WTC11 (cell line): Measurements from ENCODE around the gene H2AZ2. TPM values are rescaled to one million over a fixed set of nuclear protein-coding genes. Genes with fewer than 3 reads are reported as not detected.

Experiments used
- ATAC-seq: fragments of 200-7000 bp; cut with Tn5 transposase; 2 replicates; pipeline ENCODE4 v1.10.0; 2021; ENCODE audit warnings: mild to moderate bottlenecking, moderate library complexity
- Bru-seq: library from RNA; stranded (reverse); fragments of 400-500 nt; gene quantifications from one replicate; lab custom pipeline; 2021; lab: Mats Ljungman, UMichigan
- CTCF ChIA-PET: fragments of 300-600 bp; sonication (Branson Sonifier 250); formaldehyde crosslinking; loops from one replicate; lab custom pipeline; 2021; ENCODE audit warnings: antibody characterized with exemption; lab: Charles Lee
- POLR2A ChIA-PET: fragments of 350-600 bp; sonication (Branson Sonifier 250); formaldehyde crosslinking; loops from one replicate; lab custom pipeline; 2021; ENCODE audit warnings: antibody characterized with exemption; lab: Charles Lee
- DNase-seq: peaks from one replicate; pipeline ENCODE4 v3.0.0; 2021; ENCODE audit warnings: low spot score
- H3K27ac Mint-ChIP-seq: 2 replicates; pipeline ENCODE4 v1.8.0; 2021; ENCODE audit warnings: mixed read lengths
- H3K27me3 Mint-ChIP-seq: 2 replicates; pipeline ENCODE4 v1.8.0; 2021; ENCODE audit warnings: low read depth, mild to moderate bottlenecking, moderate library complexity, mixed read lengths
- H3K36me3 Mint-ChIP-seq: 2 replicates; pipeline ENCODE4 v1.8.0; 2021; ENCODE audit warnings: mixed read lengths
- H3K4me1 Mint-ChIP-seq: 2 replicates; pipeline ENCODE4 v1.8.0; 2022; ENCODE audit warnings: mixed read lengths
- H3K4me3 Mint-ChIP-seq: 2 replicates; pipeline ENCODE4 v1.8.0; 2021; ENCODE audit warnings: mild to moderate bottlenecking, moderate library complexity, mixed read lengths
- H3K9me3 Mint-ChIP-seq: 2 replicates; pipeline ENCODE4 v1.8.0; 2021; ENCODE audit warnings: mixed read lengths
- E2F1 ChIP-seq: sonication (generic); formaldehyde crosslinking; IDR thresholded peaks from 2 replicates; pipeline ENCODE4 v1.8.0; 2022; ENCODE audit warnings: mild to moderate bottlenecking, missing genetic modification reagents
- E2F5 ChIP-seq: sonication (generic); formaldehyde crosslinking; IDR thresholded peaks from 2 replicates; pipeline ENCODE4 v1.8.1; 2022; ENCODE audit warnings: mild to moderate bottlenecking, moderate library complexity, missing genetic modification reagents
- FOXK1 ChIP-seq: sonication (generic); formaldehyde crosslinking; IDR thresholded peaks from 2 replicates; pipeline ENCODE4 v1.8.0; 2022; ENCODE audit warnings: mild to moderate bottlenecking, moderate library complexity, missing genetic modification reagents
- FOXP1 ChIP-seq: sonication (generic); formaldehyde crosslinking; IDR thresholded peaks from 2 replicates; pipeline ENCODE4 v1.8.0; 2022; ENCODE audit warnings: missing genetic modification reagents, mild to moderate bottlenecking, moderate library complexity, borderline replicate concordance
- GABPB1 ChIP-seq: sonication (generic); formaldehyde crosslinking; IDR thresholded peaks from 2 replicates; pipeline ENCODE4 v1.8.1; 2023; ENCODE audit warnings: mild to moderate bottlenecking, missing genetic modification reagents
- MAX ChIP-seq: sonication (generic); formaldehyde crosslinking; IDR thresholded peaks from 2 replicates; pipeline ENCODE4 v1.8.0; 2022; ENCODE audit warnings: mild to moderate bottlenecking, missing genetic modification reagents
- MYBL2 ChIP-seq: sonication (generic); formaldehyde crosslinking; IDR thresholded peaks from 2 replicates; pipeline ENCODE4 v1.8.1; 2023; ENCODE audit warnings: mild to moderate bottlenecking, moderate library complexity, missing genetic modification reagents
- NFYB ChIP-seq: sonication (generic); formaldehyde crosslinking; conservative IDR thresholded peaks from 2 replicates; pipeline ENCODE4 v1.8.0; 2022; ENCODE audit warnings: low read depth, missing genetic modification reagents
- NR2C2 ChIP-seq: sonication (generic); formaldehyde crosslinking; IDR thresholded peaks from 2 replicates; pipeline ENCODE4 v1.8.0; 2022; ENCODE audit warnings: mild to moderate bottlenecking, missing genetic modification reagents
- SP1 ChIP-seq: sonication (generic); formaldehyde crosslinking; conservative IDR thresholded peaks from 2 replicates; pipeline ENCODE4 v1.8.1; 2022; ENCODE audit warnings: missing genetic modification reagents
- TCF7 ChIP-seq: sonication (generic); formaldehyde crosslinking; IDR thresholded peaks from 2 replicates; pipeline ENCODE4 v1.8.0; 2022; ENCODE audit warnings: mild to moderate bottlenecking, low read depth, missing genetic modification reagents, moderate library complexity
- TEAD1 ChIP-seq: sonication (generic); formaldehyde crosslinking; IDR thresholded peaks from 2 replicates; pipeline ENCODE4 v1.8.0; 2022; ENCODE audit warnings: mild to moderate bottlenecking, missing genetic modification reagents
- TP53 ChIP-seq: sonication (generic); formaldehyde crosslinking; IDR thresholded peaks from 2 replicates; pipeline ENCODE4 v1.8.1; 2023; ENCODE audit warnings: mild to moderate bottlenecking, missing genetic modification reagents
- ZNF416 ChIP-seq: fragments of 250-450 bp; sonication (Bioruptor Pico); IDR thresholded peaks from 2 replicates; pipeline ENCODE4 v1.9.0; 2021; ENCODE audit warnings: mild to moderate bottlenecking, inconsistent platforms
- long read RNA-seq, 3 experiments: library from RNA in 1 of 3; library from capped mRNA in 1 of 3; library from polyadenylated mRNA in 1 of 3; unstranded in 2 of 3; stranded (forward) in 1 of 3; transcript quantifications; one replicate each; pipeline ENCODE4 v2.0.0, GENCODE V29; 2021
- total RNA-seq: library from RNA; stranded (reverse); gene quantifications from 3 replicates; pipeline ENCODE4 v1.2.3, GENCODE V29; 2021
- TF ChIP-seq, protein P1 (sequence below): sonication (generic); formaldehyde crosslinking; IDR thresholded peaks from 2 replicates; pipeline ENCODE4 v1.8.1; 2023; ENCODE audit warnings: mild to moderate bottlenecking, moderate library complexity, missing genetic modification reagents
- TF ChIP-seq, protein P2 (sequence below): sonication (generic); formaldehyde crosslinking; IDR thresholded peaks from 2 replicates; pipeline ENCODE4 v1.8.1; 2023; ENCODE audit warnings: mild to moderate bottlenecking, missing genetic modification reagents
- TF ChIP-seq, protein P3 (sequence below): sonication (generic); formaldehyde crosslinking; IDR thresholded peaks from 2 replicates; pipeline ENCODE4 v1.8.1; 2022; ENCODE audit warnings: low read depth, missing genetic modification reagents, borderline replicate concordance
- TF ChIP-seq, protein P4 (sequence below): sonication (generic); formaldehyde crosslinking; IDR thresholded peaks from 2 replicates; pipeline ENCODE4 v1.8.1; 2022; ENCODE audit warnings: low read depth, mild to moderate bottlenecking, moderate library complexity, missing genetic modification reagents, borderline replicate concordance
- TF ChIP-seq, protein P5 (sequence below): sonication (generic); formaldehyde crosslinking; IDR thresholded peaks from 2 replicates; pipeline ENCODE4 v1.8.0; 2022; ENCODE audit warnings: mild to moderate bottlenecking, missing genetic modification reagents
- TF ChIP-seq, protein P6 (sequence below): sonication (generic); formaldehyde crosslinking; IDR thresholded peaks from 2 replicates; pipeline ENCODE4 v1.8.0; 2022; ENCODE audit warnings: mild to moderate bottlenecking, missing genetic modification reagents

The H2AZ2 gene
- total RNA-seq = 178 to 229 TPM (median 227 TPM) in 3 replicates
- percentile 93 among the genes with signal in this experiment for Bru-seq, nascent RNA
- long read RNA-seq, experiment 1, transcript H2AFV-204 (4 exons, 687 nt) = minor isoform, 15 of 407 reads
- long read RNA-seq, experiment 1, transcript H2AFV-203 (4 exons, 596 nt) = minor isoform, 6 of 407 reads
- long read RNA-seq, experiment 1, transcript H2AFV-202 (5 exons, 752 nt) = major isoform, 246 of 407 reads
- long read RNA-seq, experiment 1, transcript H2AFV-201 (5 exons, 3,804 nt) = minor isoform, 57 of 407 reads
- long read RNA-seq, experiment 1, partial matches to known transcripts = 11 of 407 reads
- long read RNA-seq, experiment 1, other reads (novel, unspliced or antisense) = 59 of 407 reads
- long read RNA-seq, experiment 2, transcript H2AFV-204 (4 exons, 687 nt) = minor isoform, 9 of 324 reads
- long read RNA-seq, experiment 2, transcript H2AFV-205 (4 exons, 628 nt) = minor isoform, 6 of 324 reads
- long read RNA-seq, experiment 2, transcript H2AFV-203 (4 exons, 596 nt) = minor isoform, 7 of 324 reads
- long read RNA-seq, experiment 2, transcript H2AFV-202 (5 exons, 752 nt) = major isoform, 148 of 324 reads
- long read RNA-seq, experiment 2, partial matches to known transcripts = 21 of 324 reads
- long read RNA-seq, experiment 2, other reads (novel, unspliced or antisense) = 127 of 324 reads
- long read RNA-seq, experiment 3, transcript H2AFV-202 (5 exons, 752 nt) = major isoform, 10 of 24 reads
- long read RNA-seq, experiment 3, partial matches to known transcripts = 9 of 24 reads
- long read RNA-seq, experiment 3, other reads (novel, unspliced or antisense) = 2 of 24 reads

- peak within 1 kb of the TSS; percentile 99 for H3K27ac Mint-ChIP-seq
- peaks cover 13% of the 10 kb centered on the region for H3K4me1 Mint-ChIP-seq
- peak; percentile 93 for ATAC-seq
- no peaks in the 10 kb centered on the region for H3K36me3 Mint-ChIP-seq
- ChIA-PET POLR2A (interaction anchor here (0.6 to 2.4 kb wide), 16 partner anchors 9 to 266 kb away, joined by 3 to 10 read pairs (median 4); partner anchors contain the start of genes OGDH, PPIA, PURB and TMED4), CTCF (interaction anchor here (0.6 to 2.0 kb wide), 19 partner anchors 9 to 288 kb away, joined by 3 to 18 read pairs (median 4); partner anchors contain the start of genes PPIA, PURB, TBRG4 and TMED4)
- H3K4me3 Mint-ChIP-seq = peak within 1 kb of the TSS; percentile 99
- no peaks in the 10 kb centered on the region; the same call in 1 of the 2 replicates for H3K27me3 Mint-ChIP-seq
- H3K9me3 Mint-ChIP-seq = no peaks in the 10 kb centered on the region
- DNase-seq = peak; percentile 100
- TF ChIP-seq, protein P1, sequence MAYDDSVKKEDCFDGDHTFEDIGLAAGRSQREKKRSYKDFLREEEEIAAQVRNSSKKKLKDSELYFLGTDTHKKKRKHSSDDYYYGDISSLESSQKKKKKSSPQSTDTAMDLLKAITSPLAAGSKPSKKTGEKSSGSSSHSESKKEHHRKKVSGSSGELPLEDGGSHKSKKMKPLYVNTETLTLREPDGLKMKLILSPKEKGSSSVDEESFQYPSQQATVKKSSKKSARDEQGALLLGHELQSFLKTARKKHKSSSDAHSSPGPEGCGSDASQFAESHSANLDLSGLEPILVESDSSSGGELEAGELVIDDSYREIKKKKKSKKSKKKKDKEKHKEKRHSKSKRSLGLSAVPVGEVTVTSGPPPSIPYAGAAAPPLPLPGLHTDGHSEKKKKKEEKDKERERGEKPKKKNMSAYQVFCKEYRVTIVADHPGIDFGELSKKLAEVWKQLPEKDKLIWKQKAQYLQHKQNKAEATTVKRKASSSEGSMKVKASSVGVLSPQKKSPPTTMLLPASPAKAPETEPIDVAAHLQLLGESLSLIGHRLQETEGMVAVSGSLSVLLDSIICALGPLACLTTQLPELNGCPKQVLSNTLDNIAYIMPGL (CRISPR knock-in tag) = peak; percentile 15; the same call in 1 of the 2 replicates
- TF ChIP-seq TEAD1 (CRISPR knock-in tag) (peak; percentile 51; the same call in 1 of the 2 replicates), SP1 (CRISPR knock-in tag) (peak; percentile 99), NFYB (CRISPR knock-in tag) (peak; percentile 99), MAX (CRISPR knock-in tag) (peak; percentile 57), E2F5 (CRISPR knock-in tag) (peak; percentile 96), FOXK1 (CRISPR knock-in tag) (peak; percentile 85), GABPB1 (CRISPR knock-in tag) (peak; percentile 94), TCF7 (CRISPR knock-in tag) (no peak), ZNF416 (no peak), E2F1 (peak; percentile 67; the same call in 1 of the 2 replicates), MYBL2 (CRISPR knock-in tag) (peak; percentile 99), FOXP1 (CRISPR knock-in tag) (peak; percentile 28; the same call in 1 of the 2 replicates), NR2C2 (CRISPR knock-in tag) (no peak), TP53 (0 out of 2 replicates have a peak, but pooled peaks have one; percentile 67)
- TF ChIP-seq, protein P2, sequence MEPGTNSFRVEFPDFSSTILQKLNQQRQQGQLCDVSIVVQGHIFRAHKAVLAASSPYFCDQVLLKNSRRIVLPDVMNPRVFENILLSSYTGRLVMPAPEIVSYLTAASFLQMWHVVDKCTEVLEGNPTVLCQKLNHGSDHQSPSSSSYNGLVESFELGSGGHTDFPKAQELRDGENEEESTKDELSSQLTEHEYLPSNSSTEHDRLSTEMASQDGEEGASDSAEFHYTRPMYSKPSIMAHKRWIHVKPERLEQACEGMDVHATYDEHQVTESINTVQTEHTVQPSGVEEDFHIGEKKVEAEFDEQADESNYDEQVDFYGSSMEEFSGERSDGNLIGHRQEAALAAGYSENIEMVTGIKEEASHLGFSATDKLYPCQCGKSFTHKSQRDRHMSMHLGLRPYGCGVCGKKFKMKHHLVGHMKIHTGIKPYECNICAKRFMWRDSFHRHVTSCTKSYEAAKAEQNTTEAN = 0 out of 2 replicates have a peak, but pooled peaks have one; percentile 25
- TF ChIP-seq, protein P3, sequence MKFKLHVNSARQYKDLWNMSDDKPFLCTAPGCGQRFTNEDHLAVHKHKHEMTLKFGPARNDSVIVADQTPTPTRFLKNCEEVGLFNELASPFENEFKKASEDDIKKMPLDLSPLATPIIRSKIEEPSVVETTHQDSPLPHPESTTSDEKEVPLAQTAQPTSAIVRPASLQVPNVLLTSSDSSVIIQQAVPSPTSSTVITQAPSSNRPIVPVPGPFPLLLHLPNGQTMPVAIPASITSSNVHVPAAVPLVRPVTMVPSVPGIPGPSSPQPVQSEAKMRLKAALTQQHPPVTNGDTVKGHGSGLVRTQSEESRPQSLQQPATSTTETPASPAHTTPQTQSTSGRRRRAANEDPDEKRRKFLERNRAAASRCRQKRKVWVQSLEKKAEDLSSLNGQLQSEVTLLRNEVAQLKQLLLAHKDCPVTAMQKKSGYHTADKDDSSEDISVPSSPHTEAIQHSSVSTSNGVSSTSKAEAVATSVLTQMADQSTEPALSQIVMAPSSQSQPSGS (CRISPR knock-in tag) = no peak
- TF ChIP-seq, protein P4, sequence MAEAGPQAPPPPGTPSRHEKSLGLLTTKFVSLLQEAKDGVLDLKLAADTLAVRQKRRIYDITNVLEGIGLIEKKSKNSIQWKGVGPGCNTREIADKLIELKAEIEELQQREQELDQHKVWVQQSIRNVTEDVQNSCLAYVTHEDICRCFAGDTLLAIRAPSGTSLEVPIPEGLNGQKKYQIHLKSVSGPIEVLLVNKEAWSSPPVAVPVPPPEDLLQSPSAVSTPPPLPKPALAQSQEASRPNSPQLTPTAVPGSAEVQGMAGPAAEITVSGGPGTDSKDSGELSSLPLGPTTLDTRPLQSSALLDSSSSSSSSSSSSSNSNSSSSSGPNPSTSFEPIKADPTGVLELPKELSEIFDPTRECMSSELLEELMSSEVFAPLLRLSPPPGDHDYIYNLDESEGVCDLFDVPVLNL (CRISPR knock-in tag) = peak; percentile 56; the same call in 1 of the 2 replicates
- TF ChIP-seq, protein P5, sequence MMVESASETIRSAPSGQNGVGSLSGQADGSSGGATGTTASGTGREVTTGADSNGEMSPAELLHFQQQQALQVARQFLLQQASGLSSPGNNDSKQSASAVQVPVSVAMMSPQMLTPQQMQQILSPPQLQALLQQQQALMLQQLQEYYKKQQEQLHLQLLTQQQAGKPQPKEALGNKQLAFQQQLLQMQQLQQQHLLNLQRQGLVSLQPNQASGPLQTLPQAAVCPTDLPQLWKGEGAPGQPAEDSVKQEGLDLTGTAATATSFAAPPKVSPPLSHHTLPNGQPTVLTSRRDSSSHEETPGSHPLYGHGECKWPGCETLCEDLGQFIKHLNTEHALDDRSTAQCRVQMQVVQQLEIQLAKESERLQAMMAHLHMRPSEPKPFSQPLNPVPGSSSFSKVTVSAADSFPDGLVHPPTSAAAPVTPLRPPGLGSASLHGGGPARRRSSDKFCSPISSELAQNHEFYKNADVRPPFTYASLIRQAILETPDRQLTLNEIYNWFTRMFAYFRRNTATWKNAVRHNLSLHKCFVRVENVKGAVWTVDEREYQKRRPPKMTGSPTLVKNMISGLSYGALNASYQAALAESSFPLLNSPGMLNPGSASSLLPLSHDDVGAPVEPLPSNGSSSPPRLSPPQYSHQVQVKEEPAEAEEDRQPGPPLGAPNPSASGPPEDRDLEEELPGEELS (CRISPR knock-in tag) = peak; percentile 73; the same call in 1 of the 2 replicates
- TF ChIP-seq, protein P6, sequence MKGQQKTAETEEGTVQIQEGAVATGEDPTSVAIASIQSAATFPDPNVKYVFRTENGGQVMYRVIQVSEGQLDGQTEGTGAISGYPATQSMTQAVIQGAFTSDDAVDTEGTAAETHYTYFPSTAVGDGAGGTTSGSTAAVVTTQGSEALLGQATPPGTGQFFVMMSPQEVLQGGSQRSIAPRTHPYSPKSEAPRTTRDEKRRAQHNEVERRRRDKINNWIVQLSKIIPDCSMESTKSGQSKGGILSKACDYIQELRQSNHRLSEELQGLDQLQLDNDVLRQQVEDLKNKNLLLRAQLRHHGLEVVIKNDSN (CRISPR knock-in tag) = peak; percentile 43; the same call in 1 of the 2 replicates
Measured at GRCh38 chr7:44847920-44848634, at the start of gene H2AZ2. TSS of gene H2AZ2 (minus strand) at chr7:44848087. CDS start at chr7:44847971, 116 bp downstream.
